ENCODE results near the gene OTULIN. TPM values are rescaled to one million over a fixed set of nuclear protein-coding genes. Genes with fewer than 3 reads are reported as not detected.

The OTULIN gene
- total RNA-seq, 1 donor from 2014 or later = 96.5 TPM

DNA sequence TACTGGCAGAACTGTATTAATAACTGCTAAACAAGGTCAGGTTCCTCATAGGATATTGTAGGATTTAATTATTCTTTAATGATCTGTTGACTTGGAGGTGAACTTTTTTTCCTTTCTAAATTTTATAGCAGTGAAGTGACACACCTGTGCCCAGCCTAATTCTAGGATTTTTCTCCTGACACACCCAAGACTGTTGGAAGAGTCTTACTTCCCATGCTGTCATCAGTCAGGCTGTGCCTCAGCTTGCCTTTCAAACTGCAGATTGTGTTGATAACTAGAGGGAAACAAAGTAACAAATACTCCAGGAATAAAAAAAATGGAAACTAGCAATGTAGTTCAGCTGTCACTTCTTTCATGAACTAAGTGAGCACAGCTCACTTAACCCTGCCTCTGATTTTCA lies 22.0 kb downstream of the OTULIN start:
- Mint-ChIP-seq H3K27me3 (no peaks in the 10 kb centered on the region), H3K27ac (no peak overlapping the region)
- CTCF ChIA-PET = interaction anchor here (1.4 to 4.0 kb wide), 3 partner anchors 37 to 317 kb away, joined by 5 to 24 read pairs (median 21); no protein-coding TSS in a partner anchor

GRCh38 chr5:14687023-14687665 lies 22.6 kb downstream of the OTULIN start:
- peaks cover 3% of the 10 kb centered on the region for H3K9me3 Mint-ChIP-seq
- CTCF ChIA-PET = no interaction called here
- DNase-seq (no peak), ATAC-seq (ENCODE audit: low read depth) (no peak)
- H3K27me3 Mint-ChIP-seq = no peaks in the 10 kb centered on the region
- H3K36me3 Mint-ChIP-seq (ENCODE audit: low read depth) = peaks cover 91% of the 10 kb centered on the region
- H3K4me3 Mint-ChIP-seq = no peak overlapping the region
- H3K27ac Mint-ChIP-seq = no peak overlapping the region
- POLR2A ChIA-PET = no interaction called here
- H3K4me1 Mint-ChIP-seq = peaks cover 14% of the 10 kb centered on the region
- intact Hi-C loops (cut with micrococcal nuclease) = loop anchor here (5.0 kb wide), 2 partner anchors 40 to 185 kb away; partner anchors contain the start of gene ANKH
- TF ChIP-seq, protein P1, sequence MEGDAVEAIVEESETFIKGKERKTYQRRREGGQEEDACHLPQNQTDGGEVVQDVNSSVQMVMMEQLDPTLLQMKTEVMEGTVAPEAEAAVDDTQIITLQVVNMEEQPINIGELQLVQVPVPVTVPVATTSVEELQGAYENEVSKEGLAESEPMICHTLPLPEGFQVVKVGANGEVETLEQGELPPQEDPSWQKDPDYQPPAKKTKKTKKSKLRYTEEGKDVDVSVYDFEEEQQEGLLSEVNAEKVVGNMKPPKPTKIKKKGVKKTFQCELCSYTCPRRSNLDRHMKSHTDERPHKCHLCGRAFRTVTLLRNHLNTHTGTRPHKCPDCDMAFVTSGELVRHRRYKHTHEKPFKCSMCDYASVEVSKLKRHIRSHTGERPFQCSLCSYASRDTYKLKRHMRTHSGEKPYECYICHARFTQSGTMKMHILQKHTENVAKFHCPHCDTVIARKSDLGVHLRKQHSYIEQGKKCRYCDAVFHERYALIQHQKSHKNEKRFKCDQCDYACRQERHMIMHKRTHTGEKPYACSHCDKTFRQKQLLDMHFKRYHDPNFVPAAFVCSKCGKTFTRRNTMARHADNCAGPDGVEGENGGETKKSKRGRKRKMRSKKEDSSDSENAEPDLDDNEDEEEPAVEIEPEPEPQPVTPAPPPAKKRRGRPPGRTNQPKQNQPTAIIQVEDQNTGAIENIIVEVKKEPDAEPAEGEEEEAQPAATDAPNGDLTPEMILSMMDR (IDR thresholded peaks at IDR 0.05) = no peak

More for the DNA sequence above, 22.0 kb downstream of the OTULIN start:
- ATAC-seq (ENCODE audit: low read depth) = no peak
- POLR2A ChIA-PET = no interaction called here
- intact Hi-C loops (cut with micrococcal nuclease) = loop anchor here (5.0 kb wide), 2 partner anchors 41 to 186 kb away; partner anchors contain the start of gene ANKH
- DNase-seq = no peak
- Mint-ChIP-seq H3K9me3 (peaks cover 3% of the 10 kb centered on the region), H3K36me3 (ENCODE audit: low read depth) (peaks cover 91% of the 10 kb centered on the region), H3K4me3 (no peak overlapping the region), H3K4me1 (peaks cover 14% of the 10 kb centered on the region)
- TF ChIP-seq, protein P1 (IDR thresholded peaks at IDR 0.05) = no peak

- TF ChIP-seq, protein P1 (IDR thresholded peaks at IDR 0.05) = no peak
- intact Hi-C loops (cut with micrococcal nuclease) = no loop called here
- Mint-ChIP-seq H3K9me3 (peaks cover 3% of the 10 kb centered on the region), H3K36me3 (ENCODE audit: low read depth) (peaks cover 95% of the 10 kb centered on the region), H3K4me3 (no peak overlapping the region), H3K4me1 (no peaks in the 10 kb centered on the region), H3K27me3 (no peaks in the 10 kb centered on the region), H3K27ac (no peak overlapping the region)
- no peak for DNase-seq
- ChIA-PET CTCF (interaction anchor here (0.7 kb wide), 1 partner anchor 560 kb away, joined by 3 read pairs; no protein-coding TSS in a partner anchor), POLR2A (no interaction called here)
- no peak for ATAC-seq (ENCODE audit: low read depth)
Measured at GRCh38 chr5:14693070-14693469, 28.6 kb downstream of the OTULIN start.

GRCh38 chr5:14695152-14695551 lies 30.6 kb downstream of the OTULIN start:
- ATAC-seq (ENCODE audit: low read depth) = no peak
- Mint-ChIP-seq H3K27me3 (no peaks in the 10 kb centered on the region), H3K4me1 (no peaks in the 10 kb centered on the region), H3K36me3 (ENCODE audit: low read depth) (peaks cover 95% of the 10 kb centered on the region), H3K27ac (no peak overlapping the region), H3K9me3 (peaks cover 3% of the 10 kb centered on the region), H3K4me3 (no peak overlapping the region)
- DNase-seq = no peak
- ChIA-PET CTCF (interaction anchor here (0.7 kb wide), 1 partner anchor 11 kb away, joined by 4 read pairs; no protein-coding TSS in a partner anchor), POLR2A (no interaction called here)
- TF ChIP-seq, protein P1 (IDR thresholded peaks at IDR 0.05) = no peak
- intact Hi-C loops (cut with micrococcal nuclease) = no loop called here

DNA sequence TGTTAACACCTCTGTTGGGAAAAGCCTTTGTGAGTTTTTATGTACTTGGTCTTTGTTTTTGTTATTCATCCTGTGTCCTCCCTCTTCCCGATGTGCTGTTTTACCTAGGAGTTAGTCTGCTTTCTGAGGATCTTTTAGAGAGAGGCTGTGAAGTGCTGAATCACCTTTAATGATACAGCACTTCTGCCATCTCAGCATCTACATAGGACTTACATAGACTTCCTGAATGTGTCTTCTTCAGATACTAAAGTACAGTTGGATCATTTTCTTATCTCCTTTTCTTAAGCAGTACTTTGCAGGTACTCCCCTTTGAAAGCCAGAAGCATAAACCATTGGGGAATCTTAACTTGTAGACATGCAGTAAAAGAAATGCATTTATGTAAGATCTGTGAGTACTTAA lies 31.5 kb downstream of the OTULIN start:
- POLR2A ChIA-PET = no interaction called here
- intact Hi-C loops (cut with micrococcal nuclease) = no loop called here
- TF ChIP-seq, protein P1 (IDR thresholded peaks at IDR 0.05) = no peak
- Mint-ChIP-seq H3K36me3 (ENCODE audit: low read depth) (peaks cover 88% of the 10 kb centered on the region), H3K27me3 (no peaks in the 10 kb centered on the region), H3K9me3 (no peaks in the 10 kb centered on the region), H3K27ac (no peak overlapping the region), H3K4me3 (no peak overlapping the region), H3K4me1 (peaks cover 1% of the 10 kb centered on the region)
- no peak for DNase-seq
- ATAC-seq (ENCODE audit: low read depth) = no peak
- CTCF ChIA-PET = no interaction called here
